ENCODE data around the gene NOS3.
"Not testable (repeated sequence)": the region's sequence is repeated elsewhere in the genome, so short reads cannot be mapped to it uniquely, and the experiment has no call there.

GRCh38 chr7:151011616-151012015 is 20.8 kb downstream of the NOS3 start:
- TF ChIP-seq CTCF (IDR thresholded peaks at IDR 0.05; ENCODE audit: low read depth, low read length); EZH2phosphoT487 (IDR thresholded peaks at IDR 0.05; ENCODE audit: low read depth): not testable (repeated sequence)

Measured in OCI-LY3 (cell line).